Loucy (cell line): Measurements from ENCODE around the gene NID1.

ENCODE experiments used
- EZH2phosphoT487 ChIP-seq: fragments of 200-600 bp; IDR thresholded peaks from 2 replicates; pipeline ENCODE4 v1.6.1; 2018; ENCODE audit warnings: antibody characterized with exemption, mild to moderate bottlenecking, moderate library complexity, borderline replicate concordance
- TF ChIP-seq, protein P1 (sequence below): fragments of 200-600 bp; sonication (generic); conservative IDR thresholded peaks from 2 replicates; pipeline ENCODE4 v1.5.1; 2014; ENCODE audit warnings: mild to moderate bottlenecking, antibody characterized with exemption, low read length

DNA sequence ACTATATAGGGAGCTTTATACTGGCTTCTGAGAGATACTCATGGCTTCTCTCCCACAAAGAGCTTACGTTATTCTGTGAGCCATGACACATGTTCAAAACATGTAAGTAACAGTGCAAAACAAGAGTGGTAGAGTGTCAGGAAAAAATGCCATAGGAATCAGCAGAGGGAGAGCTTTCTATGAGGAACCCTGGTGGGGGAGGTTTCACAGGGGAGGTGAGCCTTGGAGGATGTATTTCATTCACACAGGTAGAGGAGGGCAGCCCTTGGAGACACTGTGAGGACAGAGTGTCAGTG, 125.5 kb downstream of the NID1 start:
- TF ChIP-seq, protein P1, sequence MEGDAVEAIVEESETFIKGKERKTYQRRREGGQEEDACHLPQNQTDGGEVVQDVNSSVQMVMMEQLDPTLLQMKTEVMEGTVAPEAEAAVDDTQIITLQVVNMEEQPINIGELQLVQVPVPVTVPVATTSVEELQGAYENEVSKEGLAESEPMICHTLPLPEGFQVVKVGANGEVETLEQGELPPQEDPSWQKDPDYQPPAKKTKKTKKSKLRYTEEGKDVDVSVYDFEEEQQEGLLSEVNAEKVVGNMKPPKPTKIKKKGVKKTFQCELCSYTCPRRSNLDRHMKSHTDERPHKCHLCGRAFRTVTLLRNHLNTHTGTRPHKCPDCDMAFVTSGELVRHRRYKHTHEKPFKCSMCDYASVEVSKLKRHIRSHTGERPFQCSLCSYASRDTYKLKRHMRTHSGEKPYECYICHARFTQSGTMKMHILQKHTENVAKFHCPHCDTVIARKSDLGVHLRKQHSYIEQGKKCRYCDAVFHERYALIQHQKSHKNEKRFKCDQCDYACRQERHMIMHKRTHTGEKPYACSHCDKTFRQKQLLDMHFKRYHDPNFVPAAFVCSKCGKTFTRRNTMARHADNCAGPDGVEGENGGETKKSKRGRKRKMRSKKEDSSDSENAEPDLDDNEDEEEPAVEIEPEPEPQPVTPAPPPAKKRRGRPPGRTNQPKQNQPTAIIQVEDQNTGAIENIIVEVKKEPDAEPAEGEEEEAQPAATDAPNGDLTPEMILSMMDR: no peak
- TF ChIP-seq EZH2phosphoT487: no peak
